Dendritic cell treated with granulocyte-macrophage colony-stimulating factor and Interleukin-4, amounts not matched to agents 40 ng/mL and 50 ng/mL, for 4 days (primary cell): ENCODE measurements around the gene DIS3L.
"Not testable (repeated sequence)": the region's sequence is repeated elsewhere in the genome, so short reads cannot be mapped to it uniquely, and the experiment has no call there.

ENCODE experiments used
- H3K27ac Mint-ChIP-seq: one replicate; pipeline ENCODE4 v1.8.0; 2022; ENCODE audit warnings: mild to moderate bottlenecking, mixed read lengths
- H3K27me3 Mint-ChIP-seq: one replicate; pipeline ENCODE4 v1.8.0; 2022; ENCODE audit warnings: mild to moderate bottlenecking, mixed read lengths
- H3K36me3 Mint-ChIP-seq: one replicate; pipeline ENCODE4 v1.8.0; 2022; ENCODE audit warnings: low read depth, mixed read lengths
- H3K4me1 Mint-ChIP-seq: one replicate; pipeline ENCODE4 v1.8.0; 2022; ENCODE audit warnings: low read depth, mixed read lengths
- H3K4me3 Mint-ChIP-seq: one replicate; pipeline ENCODE4 v1.8.0; 2022; ENCODE audit warnings: mild to moderate bottlenecking, moderate library complexity, mixed read lengths
- H3K9me3 Mint-ChIP-seq: one replicate; pipeline ENCODE4 v1.8.0; 2022; ENCODE audit warnings: mixed read lengths
- intact Hi-C: fragments of 100-400 bp; cut with micrococcal nuclease; formaldehyde crosslinking; loops from one replicate; pipeline ENCODE4 v1.15.0; 2022

DIS3L gene

GRCh38 chr15:66261056-66261455, 32.3 kb upstream of the DIS3L start:
- Mint-ChIP-seq H3K27ac (no peak overlapping the region), H3K9me3 (no peaks in the 10 kb centered on the region), H3K36me3 (no peaks in the 10 kb centered on the region), H3K27me3 (peaks cover 37% of the 10 kb centered on the region), H3K4me3 (no peak overlapping the region), H3K4me1 (no peaks in the 10 kb centered on the region)
- intact Hi-C loops: no loop called here

DNA sequence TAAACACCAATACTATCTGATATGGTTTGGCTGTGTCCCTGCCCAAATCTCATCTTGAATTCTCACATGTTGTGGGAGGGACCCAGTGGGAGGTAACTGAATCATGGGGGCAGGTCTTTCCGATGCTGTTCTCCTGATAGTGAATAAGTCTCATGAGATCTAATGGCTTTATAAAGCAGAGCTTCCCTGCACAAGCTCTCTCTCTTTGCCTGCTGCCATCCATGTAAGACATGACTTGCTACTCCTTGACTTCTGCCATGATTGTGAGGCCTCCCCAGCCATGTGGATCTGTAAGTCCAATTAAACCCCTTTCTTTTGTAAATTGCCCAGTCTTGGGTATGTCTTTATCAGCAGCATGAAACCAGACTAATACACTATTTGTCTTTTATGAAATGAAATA, 30.5 kb upstream of the DIS3L start:
- H3K27ac Mint-ChIP-seq, H3K36me3 Mint-ChIP-seq, H3K9me3 Mint-ChIP-seq, H3K4me3 Mint-ChIP-seq, H3K4me1 Mint-ChIP-seq, intact Hi-C loops: not testable (repeated sequence)
- H3K27me3 Mint-ChIP-seq: peaks cover 23% of the 10 kb centered on the region

- Mint-ChIP-seq H3K4me1 (no peaks in the 10 kb centered on the region), H3K9me3 (no peaks in the 10 kb centered on the region), H3K4me3 (no peak overlapping the region), H3K27ac (no peak overlapping the region), H3K36me3 (no peaks in the 10 kb centered on the region), H3K27me3 (peaks cover 16% of the 10 kb centered on the region)
- intact Hi-C loops: no loop called here
Measured at GRCh38 chr15:66264859-66265513, 28.4 kb upstream of the DIS3L start.

- peaks cover 8% of the 10 kb centered on the region for H3K9me3 Mint-ChIP-seq
- H3K27ac Mint-ChIP-seq: no peak overlapping the region
- H3K27me3 Mint-ChIP-seq: peaks cover 6% of the 10 kb centered on the region
- intact Hi-C loops: no loop called here
- H3K36me3 Mint-ChIP-seq: no peaks in the 10 kb centered on the region
- H3K4me3 Mint-ChIP-seq: no peak overlapping the region
- no peaks in the 10 kb centered on the region for H3K4me1 Mint-ChIP-seq
Measured at GRCh38 chr15:66269326-66270090, 23.9 kb upstream of the DIS3L start.

- Mint-ChIP-seq H3K9me3 (peaks cover 8% of the 10 kb centered on the region), H3K36me3 (no peaks in the 10 kb centered on the region), H3K27me3 (peaks cover 6% of the 10 kb centered on the region), H3K4me1 (no peaks in the 10 kb centered on the region), H3K4me3 (no peak overlapping the region), H3K27ac (no peak overlapping the region)
- intact Hi-C loops: no loop called here
Measured at GRCh38 chr15:66270932-66271331, 22.4 kb upstream of the DIS3L start.

GRCh38 chr15:66275352-66275751, 18.0 kb upstream of the DIS3L start:
- intact Hi-C loops: no loop called here
- peaks cover 8% of the 10 kb centered on the region for H3K9me3 Mint-ChIP-seq
- H3K4me1 Mint-ChIP-seq: no peaks in the 10 kb centered on the region
- H3K36me3 Mint-ChIP-seq: no peaks in the 10 kb centered on the region
- no peak overlapping the region for H3K4me3 Mint-ChIP-seq
- peaks cover 3% of the 10 kb centered on the region for H3K27me3 Mint-ChIP-seq
- no peak overlapping the region for H3K27ac Mint-ChIP-seq

DNA sequence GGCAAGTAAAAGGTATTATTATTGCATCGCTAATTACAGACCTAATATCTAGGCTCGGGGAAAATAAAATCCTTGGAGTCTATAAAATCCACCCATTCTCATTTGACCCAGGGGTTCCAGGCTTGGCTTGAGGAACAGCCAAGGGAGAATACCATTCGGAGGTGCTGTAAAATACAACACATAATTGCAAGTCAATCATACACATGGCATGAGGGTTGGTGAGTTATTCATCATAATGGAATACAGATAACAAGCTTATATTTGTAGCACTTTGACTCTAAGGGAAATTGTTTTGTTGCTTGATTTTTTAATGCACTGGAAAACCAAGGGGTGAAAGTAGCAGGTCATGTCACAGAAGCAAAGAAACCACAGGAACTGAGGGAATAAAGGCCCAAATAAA, 16.8 kb upstream of the DIS3L start:
- intact Hi-C loops: no loop called here
- Mint-ChIP-seq H3K27me3 (peaks cover 3% of the 10 kb centered on the region), H3K9me3 (no peaks in the 10 kb centered on the region), H3K36me3 (no peaks in the 10 kb centered on the region), H3K4me1 (no peaks in the 10 kb centered on the region), H3K27ac (no peak overlapping the region), H3K4me3 (no peak overlapping the region)

- no peak overlapping the region for H3K4me3 Mint-ChIP-seq
- intact Hi-C loops: no loop called here
- no peak overlapping the region for H3K27ac Mint-ChIP-seq
- peaks cover 3% of the 10 kb centered on the region for H3K27me3 Mint-ChIP-seq
- H3K4me1 Mint-ChIP-seq: no peaks in the 10 kb centered on the region
- H3K36me3 Mint-ChIP-seq: no peaks in the 10 kb centered on the region
- no peaks in the 10 kb centered on the region for H3K9me3 Mint-ChIP-seq
Measured at GRCh38 chr15:66278056-66278455, 15.3 kb upstream of the DIS3L start.

DNA sequence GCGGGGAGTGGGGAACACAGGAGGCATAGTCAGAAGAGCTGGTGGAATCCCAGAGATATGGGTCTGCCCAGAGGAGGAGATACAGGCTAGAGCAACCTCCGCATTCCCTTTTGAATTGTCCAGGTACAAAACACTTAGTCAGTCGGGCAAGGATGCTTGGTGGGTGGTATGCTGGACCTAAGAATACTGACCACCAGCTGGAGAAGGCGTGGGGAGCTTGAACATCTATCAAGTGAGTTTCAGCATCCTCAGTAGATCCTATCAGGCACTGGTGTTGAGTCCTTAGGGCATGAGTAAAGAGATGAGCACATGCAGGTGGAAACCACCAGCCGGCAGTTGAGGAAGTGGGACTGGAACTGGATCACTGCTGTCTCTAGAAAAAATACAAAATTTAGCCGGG, 14.7 kb upstream of the DIS3L start:
- intact Hi-C loops: no loop called here
- Mint-ChIP-seq H3K36me3 (no peaks in the 10 kb centered on the region), H3K27ac (no peak overlapping the region), H3K27me3 (peaks cover 3% of the 10 kb centered on the region), H3K4me1 (no peaks in the 10 kb centered on the region), H3K4me3 (no peak overlapping the region), H3K9me3 (no peaks in the 10 kb centered on the region)

- no peak overlapping the region for H3K4me3 Mint-ChIP-seq
- no peaks in the 10 kb centered on the region for H3K27me3 Mint-ChIP-seq
- no peaks in the 10 kb centered on the region for H3K4me1 Mint-ChIP-seq
- no peaks in the 10 kb centered on the region for H3K9me3 Mint-ChIP-seq
- intact Hi-C loops: no loop called here
- no peak overlapping the region for H3K27ac Mint-ChIP-seq
- H3K36me3 Mint-ChIP-seq: no peaks in the 10 kb centered on the region
Measured at GRCh38 chr15:66284271-66284670, 9.1 kb upstream of the DIS3L start.

- Mint-ChIP-seq H3K4me3 (no peak overlapping the region), H3K27me3 (no peaks in the 10 kb centered on the region), H3K4me1 (no peaks in the 10 kb centered on the region), H3K27ac (peak overlapping the region; percentile 20), H3K36me3 (no peaks in the 10 kb centered on the region), H3K9me3 (no peaks in the 10 kb centered on the region)
- intact Hi-C loops: loop anchor here (5.0 kb wide), 1 partner anchor 303 kb away; no protein-coding TSS in a partner anchor
Measured at GRCh38 chr15:66285533-66286280, 7.7 kb upstream of the DIS3L start.

- intact Hi-C loops: loop anchor here (5.0 kb wide), 1 partner anchor 305 kb away; no protein-coding TSS in a partner anchor
- no peak overlapping the region for H3K4me3 Mint-ChIP-seq
Measured at GRCh38 chr15:66287461-66288057, 5.8 kb upstream of the DIS3L start.

GRCh38 chr15:66288093-66288492, 5.3 kb upstream of the DIS3L start:
- Mint-ChIP-seq H3K9me3 (no peaks in the 10 kb centered on the region), H3K4me3 (no peak overlapping the region), H3K27me3 (peaks cover 3% of the 10 kb centered on the region), H3K27ac (no peak overlapping the region), H3K4me1 (peaks cover 6% of the 10 kb centered on the region), H3K36me3 (no peaks in the 10 kb centered on the region)
- intact Hi-C loops: loop anchor here (5.0 kb wide), 1 partner anchor 306 kb away; no protein-coding TSS in a partner anchor

More at GRCh38 chr15:66287461-66288057, 5.8 kb upstream of the DIS3L start:
- H3K27ac Mint-ChIP-seq: no peak overlapping the region
- peaks cover 3% of the 10 kb centered on the region for H3K27me3 Mint-ChIP-seq
- H3K4me1 Mint-ChIP-seq: peaks cover 5% of the 10 kb centered on the region
- no peaks in the 10 kb centered on the region for H3K9me3 Mint-ChIP-seq
- H3K36me3 Mint-ChIP-seq: no peaks in the 10 kb centered on the region
